Ureter (tissue), 1 donor: Measurements from ENCODE around the gene VWA7. TPM values are rescaled to one million over a fixed set of nuclear protein-coding genes. Genes with fewer than 3 reads are reported as not detected.
"Not testable (repeated sequence)": the region's sequence is repeated elsewhere in the genome, so short reads cannot be mapped to it uniquely, and the experiment has no call there.

ENCODE experiments used
- DNase-seq: peaks from one replicate; pipeline ENCODE4 v3.0.0-alpha.2; 2020; ENCODE audit warnings: low spot score
- total RNA-seq: library from RNA; stranded (reverse); gene quantifications from one replicate; pipeline ENCODE4 v1.2.4, GENCODE V29; 2023
- donor health status: DM: yes; HTN: yes; CAD: no.

The VWA7 gene, protein sequence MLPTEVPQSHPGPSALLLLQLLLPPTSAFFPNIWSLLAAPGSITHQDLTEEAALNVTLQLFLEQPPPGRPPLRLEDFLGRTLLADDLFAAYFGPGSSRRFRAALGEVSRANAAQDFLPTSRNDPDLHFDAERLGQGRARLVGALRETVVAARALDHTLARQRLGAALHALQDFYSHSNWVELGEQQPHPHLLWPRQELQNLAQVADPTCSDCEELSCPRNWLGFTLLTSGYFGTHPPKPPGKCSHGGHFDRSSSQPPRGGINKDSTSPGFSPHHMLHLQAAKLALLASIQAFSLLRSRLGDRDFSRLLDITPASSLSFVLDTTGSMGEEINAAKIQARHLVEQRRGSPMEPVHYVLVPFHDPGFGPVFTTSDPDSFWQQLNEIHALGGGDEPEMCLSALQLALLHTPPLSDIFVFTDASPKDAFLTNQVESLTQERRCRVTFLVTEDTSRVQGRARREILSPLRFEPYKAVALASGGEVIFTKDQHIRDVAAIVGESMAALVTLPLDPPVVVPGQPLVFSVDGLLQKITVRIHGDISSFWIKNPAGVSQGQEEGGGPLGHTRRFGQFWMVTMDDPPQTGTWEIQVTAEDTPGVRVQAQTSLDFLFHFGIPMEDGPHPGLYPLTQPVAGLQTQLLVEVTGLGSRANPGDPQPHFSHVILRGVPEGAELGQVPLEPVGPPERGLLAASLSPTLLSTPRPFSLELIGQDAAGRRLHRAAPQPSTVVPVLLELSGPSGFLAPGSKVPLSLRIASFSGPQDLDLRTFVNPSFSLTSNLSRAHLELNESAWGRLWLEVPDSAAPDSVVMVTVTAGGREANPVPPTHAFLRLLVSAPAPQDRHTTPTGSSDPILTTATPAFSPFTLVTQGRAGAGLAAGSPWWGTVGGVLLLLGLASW
- 5.5 TPM for total RNA-seq

DNA sequence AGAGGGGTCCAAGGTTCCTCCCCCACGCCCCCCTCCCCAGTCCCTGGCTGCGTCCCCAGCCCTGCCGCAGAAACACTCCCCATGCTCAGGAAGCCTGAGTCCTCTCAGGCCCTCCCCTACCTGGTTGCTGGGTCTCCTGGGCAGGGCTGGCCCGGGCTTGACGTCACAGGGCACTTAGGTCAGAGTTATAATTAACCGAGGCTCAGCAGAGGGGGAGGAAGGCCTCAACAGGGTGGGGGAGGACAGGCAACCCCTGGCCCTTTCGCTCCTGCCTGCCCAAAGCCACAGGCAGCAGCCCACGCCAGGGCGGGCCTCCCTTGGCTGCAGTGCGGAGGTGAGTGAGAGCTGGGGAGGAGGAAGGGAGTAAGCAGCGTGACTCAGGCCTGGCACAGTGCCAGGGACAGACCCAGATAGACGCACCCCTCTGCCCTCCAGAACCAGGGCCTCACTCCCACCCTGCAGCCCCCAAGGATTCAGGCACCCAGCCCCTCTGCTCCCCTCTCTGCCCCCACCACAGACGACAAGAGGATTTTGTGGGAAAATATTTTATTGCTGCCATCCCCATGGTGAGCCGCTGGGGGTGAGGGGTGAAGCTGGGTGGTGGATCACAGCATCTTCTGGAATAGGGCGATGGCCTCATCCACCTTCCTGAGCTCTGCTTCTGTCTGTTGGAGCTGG lies at the start of gene VWA7:
Gene VWA7 (minus strand): TSS at position 340 of the 678 bp plus-strand sequence. CDS start 549 bp downstream, outside the sequence.
- peak; percentile 67 for DNase-seq

DNA sequence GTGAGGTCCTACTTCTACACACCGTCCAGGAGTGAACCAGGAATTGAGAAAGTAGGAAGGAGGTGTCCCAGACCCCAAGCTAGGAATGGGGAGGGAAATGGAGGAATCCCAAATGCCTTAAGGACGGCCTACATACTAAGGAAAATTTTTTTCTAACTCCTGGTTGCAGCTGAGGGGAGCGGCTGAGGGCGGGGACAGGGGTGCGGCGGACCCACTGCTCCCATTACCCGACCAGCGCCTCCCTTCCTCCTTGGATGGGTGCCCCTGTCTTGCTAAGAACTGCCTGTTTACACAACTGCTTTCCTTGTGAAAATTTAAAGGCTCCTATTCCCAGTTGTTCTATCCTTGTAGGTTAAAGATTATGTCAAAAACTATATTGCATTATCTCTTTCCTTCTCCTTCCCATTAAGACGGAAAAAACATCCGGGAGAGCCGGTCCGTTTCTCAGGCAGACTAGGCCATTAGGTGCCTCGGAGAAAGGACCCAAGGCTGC lies 49.7 kb upstream of the VWA7 start:
- DNase-seq: peak; percentile 90

DNA sequence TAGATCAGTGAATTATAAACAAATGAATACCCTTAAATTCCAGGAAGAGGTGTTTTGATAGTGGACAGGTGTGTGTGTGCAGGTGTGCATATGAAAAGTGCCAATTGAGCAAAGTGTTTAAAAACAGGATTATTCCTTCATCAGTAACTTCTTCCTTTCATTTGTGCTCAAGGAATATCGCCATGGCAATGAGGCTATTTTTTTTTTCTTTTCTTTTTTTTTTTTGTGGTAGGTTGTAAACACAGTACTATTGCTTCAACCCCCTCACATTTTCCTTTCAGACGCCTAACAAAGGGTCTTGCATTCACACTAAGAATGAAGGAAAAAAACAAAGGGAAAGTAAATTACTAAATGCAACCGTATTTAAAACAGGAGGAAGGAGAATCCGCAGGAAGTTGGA lies 48.4 kb upstream of the VWA7 start:
- no peak for DNase-seq

DNA sequence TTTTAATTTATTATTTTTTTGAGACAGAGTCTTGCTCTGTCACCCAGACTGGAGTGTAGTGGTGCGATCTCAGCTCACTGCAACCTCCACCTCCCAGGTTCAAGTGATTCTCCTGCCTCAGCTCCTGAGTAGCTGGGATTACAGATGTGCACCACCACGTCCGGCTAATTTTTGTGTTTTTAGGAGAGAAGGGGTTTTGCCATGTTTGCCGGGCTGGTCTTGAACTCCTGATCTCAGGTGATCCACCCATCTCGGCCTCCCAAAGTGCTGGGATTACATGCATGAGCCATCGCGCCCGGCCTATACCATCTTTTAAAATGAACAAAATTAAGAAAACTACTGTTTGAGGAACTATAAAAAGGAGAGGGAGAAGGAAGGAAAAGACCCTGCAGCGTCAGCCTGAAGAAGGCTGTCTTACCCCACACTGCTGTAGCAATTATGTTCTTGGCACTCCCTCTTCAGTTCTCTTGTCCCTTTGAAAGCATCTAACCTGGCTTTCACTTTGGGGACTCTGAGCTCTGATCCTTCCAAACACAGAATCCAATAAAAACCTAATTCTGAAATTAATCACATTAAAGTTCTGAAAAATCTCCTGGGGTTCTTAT lies 46.6 kb upstream of the VWA7 start:
- DNase-seq: not testable (repeated sequence)

DNA sequence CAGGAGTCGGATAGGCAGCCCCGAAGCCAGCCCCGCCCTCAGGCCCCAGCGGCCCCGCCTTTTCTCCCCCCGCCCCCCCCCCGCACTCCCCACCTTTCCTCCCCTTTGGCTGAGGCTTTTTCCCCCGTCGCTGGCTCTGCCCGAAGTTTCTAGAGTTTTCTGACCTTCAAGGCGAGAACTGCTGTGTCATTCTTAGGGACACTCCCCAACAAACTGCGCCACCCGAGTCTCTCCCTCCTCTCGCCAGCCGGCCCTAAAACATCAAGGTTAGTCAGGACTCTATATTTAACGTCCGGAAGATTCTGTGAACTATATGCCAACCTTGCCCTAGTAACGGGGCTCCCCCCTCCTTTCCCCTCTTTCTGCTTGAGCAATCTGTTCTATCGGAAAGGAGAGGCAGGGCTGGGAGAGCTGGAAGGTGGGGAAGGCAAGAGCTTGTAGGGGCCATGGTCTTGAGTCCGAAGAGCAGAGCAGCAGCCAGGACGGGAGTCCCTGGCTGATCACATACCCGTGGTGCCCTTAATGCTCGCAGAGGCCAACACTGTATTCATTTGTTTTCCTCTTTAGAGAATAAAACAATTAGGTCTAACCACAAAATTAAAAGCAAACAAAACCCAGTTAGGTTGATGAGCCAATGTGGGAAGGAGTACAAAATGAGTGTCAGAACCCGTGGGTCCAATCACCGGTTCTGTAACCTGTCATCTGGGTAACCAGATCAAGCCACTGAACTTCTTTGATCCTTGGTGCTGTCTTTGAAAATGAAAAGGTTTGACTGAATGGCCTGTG lies 45.1 kb upstream of the VWA7 start:
- DNase-seq: peak; percentile 92

DNA sequence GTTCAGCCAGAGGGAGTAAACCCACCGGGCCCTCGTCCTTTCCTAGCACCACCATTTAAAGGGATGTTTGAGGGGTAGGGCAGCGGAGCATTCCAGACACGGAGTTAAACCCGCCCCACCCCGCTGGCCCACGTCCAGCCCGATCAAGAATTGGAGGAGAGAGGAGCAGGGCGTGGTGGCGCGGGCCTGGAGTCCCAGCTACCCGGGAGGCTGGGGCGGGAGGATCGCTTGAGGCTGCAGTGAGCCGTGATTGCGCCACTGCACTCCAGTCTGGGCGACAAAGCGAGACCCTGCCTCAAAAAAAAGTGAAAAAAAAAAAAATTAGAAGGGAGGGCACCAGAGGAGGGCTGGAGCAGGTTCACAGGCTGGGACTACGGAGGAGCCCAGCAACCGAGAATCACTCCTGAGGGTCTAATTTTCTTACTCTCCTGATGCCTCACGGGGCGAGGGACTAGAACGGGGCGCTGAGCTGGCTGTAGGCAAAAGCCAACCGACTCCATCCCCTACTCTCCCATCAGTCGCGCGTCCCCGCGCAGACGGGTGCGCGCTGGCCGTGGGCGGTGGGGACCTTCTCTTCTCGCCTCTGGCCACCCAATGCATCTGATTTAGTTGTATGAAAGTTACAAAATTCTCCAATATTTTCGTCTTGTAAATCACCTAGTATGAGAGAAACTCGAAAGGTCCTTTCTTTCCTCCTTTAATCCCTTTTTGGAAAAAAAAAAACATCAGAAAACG lies 44.3 kb upstream of the VWA7 start:
- peak; percentile 79 for DNase-seq

DNA sequence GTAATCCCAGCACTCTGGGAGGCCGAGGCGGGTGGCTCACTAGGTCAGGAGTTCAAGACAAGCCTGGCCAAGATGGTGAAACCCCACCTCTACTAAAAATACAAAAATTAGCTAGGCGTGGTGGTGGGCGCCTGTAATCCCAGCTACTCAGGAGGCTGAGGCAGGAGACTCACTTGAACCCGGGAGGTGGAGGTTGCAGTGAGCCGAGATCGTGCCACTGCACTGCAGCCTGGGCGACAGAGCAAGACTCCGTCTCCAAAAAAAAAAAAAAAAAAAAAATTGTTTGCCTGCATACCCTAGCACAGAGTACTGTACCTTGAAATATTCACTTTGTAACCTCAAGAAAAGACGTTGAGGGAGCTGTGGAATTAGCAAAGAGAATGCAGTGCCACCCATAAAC lies 43.3 kb upstream of the VWA7 start:
- DNase-seq: not testable (repeated sequence)

DNA sequence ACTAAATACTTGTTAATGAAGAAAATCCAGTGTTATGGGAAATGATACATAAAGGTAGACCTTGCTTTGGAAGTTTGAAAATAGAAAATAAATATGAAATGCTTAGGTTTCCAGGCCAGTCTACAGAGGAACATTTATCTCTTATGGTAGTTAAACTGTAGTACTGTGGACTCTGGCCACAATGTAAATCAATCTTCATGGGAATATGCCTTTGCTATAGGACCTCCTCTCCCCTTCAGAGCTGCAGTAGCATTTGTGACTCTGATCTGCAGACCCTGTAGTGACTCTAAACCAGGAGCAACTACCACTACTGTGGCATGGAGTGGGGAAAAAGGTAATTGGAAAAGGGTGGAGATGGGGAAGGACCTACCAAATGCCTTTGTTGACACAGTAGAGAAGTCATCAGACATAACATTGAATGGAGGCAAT lies 42.8 kb upstream of the VWA7 start:
- DNase-seq: no peak

DNA sequence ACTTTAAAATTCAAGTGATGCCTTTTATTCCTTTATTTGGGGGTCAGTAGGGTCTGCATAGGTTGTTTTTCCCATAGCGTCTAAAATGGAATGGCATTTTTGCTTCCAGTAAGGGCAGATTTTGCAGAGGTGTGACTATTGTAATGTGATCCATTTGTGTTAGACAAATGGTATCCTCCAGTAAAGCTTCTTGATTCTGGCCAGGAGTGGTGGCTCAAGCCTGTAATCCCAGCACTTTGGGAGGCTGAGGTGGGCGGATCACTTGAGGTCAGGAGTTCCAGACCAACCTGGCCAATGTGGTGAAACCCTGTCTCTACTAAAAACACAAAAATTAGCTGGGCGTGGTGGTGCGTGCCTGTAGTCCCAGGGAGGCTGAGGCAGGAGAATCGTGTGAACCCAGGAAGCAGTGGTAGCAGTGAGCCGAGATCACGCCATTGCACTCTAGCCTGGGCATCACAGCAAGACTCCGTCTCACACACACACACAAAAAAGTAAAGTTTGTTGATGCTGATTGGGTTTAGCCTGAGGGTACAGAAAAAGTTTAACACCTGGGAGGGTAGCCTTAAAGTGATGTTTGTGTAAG lies 40.9 kb upstream of the VWA7 start:
- DNase-seq: not testable (repeated sequence)

DNA sequence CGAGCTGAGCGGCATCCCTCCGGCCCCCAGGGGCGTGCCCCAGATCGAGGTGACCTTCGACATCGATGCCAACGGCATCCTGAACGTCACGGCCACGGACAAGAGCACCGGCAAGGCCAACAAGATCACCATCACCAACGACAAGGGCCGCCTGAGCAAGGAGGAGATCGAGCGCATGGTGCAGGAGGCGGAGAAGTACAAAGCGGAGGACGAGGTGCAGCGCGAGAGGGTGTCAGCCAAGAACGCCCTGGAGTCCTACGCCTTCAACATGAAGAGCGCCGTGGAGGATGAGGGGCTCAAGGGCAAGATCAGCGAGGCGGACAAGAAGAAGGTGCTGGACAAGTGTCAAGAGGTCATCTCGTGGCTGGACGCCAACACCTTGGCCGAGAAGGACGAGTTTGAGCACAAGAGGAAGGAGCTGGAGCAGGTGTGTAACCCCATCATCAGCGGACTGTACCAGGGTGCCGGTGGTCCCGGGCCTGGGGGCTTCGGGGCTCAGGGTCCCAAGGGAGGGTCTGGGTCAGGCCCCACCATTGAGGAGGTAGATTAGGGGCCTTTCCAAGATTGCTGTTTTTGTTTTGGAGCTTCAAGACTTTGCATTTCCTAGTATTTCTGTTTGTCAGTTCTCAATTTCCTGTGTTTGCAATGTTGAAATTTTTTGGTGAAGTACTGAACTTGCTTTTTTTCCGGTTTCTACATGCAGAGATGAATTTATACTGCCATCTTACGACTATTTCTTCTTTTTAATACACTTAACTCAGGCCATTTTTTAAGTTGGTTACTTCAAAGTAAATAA lies 40.2 kb upstream of the VWA7 start:
- not testable (repeated sequence) for DNase-seq

DNA sequence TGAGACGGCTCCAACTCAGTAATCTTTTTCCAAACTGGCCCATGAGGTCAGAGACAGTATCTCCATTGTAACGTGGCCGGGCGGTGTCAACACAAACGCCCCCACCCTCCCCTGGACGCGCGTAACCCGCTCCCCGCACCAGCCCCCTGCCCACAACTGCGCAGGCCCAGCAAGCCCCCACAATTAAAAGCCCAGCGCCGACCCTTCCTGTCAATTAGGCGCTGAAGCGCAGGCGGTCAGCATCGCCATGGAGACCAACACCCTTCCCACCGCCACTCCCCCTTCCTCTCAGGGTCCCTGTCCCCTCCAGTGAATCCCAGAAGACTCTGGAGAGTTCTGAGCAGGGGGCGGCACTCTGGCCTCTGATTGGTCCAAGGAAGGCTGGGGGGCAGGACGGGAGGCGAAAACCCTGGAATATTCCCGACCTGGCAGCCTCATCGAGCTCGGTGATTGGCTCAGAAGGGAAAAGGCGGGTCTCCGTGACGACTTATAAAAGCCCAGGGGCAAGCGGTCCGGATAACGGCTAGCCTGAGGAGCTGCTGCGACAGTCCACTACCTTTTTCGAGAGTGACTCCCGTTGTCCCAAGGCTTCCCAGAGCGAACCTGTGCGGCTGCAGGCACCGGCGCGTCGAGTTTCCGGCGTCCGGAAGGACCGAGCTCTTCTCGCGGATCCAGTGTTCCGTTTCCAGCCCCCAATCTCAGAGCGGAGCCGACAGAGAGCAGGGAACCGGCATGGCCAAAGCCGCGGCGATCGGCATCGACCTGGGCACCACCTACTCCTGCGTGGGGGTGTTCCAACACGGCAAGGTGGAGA lies 38.1 kb upstream of the VWA7 start, which contains the start of the genes HSPA1A and HSPA1L:
Gene HSPA1A (plus strand): TSS at position 519 of the 814 bp plus-strand sequence. CDS start 214 bp downstream, at position 733.
Gene HSPA1L (minus strand): TSS at position 259 of the 814 bp plus-strand sequence. CDS start 3,311 bp downstream, outside the sequence.
- DNase-seq: peak; percentile 96

DNA sequence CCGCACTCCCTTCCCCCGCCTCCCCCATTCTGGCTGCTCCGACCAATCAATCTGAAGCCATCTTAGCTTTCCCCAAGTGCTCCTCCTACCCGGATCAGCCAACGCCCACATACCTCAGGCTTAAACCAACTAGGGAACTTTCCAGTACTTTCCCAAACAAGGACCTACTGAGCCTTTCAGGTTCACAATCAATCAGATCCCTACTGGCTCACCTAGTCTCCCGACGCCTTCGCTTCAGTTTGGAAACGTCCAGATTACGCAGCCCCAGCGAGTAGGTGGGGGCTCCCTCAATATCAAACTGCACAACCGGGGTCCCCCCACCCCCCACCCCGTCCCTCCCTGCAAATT lies 37.5 kb upstream of the VWA7 start:
- peak; percentile 97 for DNase-seq

DNA sequence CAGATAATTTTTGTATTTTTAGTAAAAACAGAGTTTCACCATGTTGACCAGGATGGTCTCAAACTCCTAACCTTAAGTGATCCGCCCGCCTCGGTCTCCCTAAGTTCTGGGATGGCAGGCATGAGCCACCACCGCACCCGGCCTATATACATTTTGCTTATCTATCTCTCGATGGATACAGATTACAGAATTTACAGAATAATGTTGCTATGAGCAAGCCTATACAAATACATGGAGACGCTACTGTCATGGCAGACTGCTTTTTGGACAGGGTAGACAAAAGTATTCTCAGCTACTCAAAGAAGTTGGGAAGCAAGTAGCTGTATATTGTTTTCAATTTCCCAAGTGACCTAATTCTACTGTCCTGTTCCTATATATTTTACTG lies 36.3 kb upstream of the VWA7 start:
- DNase-seq: no peak

DNA sequence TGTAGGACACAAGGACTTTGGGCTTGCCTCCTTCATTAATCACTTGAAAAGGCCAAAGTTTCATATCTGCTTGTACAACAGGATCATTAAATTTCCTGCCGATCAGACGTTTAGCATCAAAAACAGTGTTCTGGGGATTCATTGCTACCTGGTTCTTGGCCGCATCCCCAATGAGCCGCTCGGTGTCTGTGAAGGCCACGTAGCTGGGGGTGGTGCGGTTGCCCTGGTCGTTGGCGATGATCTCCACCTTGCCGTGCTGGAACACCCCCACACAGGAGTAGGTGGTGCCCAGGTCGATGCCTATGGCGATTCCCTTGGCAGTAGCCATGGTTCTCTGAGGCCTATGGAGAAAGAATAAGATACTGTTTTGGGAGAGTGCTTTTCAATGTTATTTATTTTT lies 34.5 kb upstream of the VWA7 start:
- DNase-seq: no peak

DNA sequence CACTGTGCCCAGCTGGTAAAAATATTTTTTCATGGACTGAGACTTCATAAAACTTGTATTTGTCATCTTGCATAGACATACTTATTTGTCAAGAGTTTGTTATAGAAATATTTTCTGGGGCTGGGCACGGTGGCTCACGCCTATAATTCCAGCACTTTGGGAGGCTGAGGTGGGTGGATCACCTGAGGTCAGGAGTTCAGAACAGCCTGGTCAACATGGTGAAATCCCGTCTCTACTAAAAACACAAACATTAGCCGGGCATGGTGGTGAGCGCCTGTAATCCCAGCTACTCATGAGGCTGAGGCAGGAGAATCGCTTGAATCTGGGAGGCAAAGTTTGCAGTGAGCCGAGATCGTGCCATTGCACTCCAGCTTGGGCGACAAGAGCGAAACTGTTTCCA lies 31.5 kb upstream of the VWA7 start:
- DNase-seq: not testable (repeated sequence)

DNA sequence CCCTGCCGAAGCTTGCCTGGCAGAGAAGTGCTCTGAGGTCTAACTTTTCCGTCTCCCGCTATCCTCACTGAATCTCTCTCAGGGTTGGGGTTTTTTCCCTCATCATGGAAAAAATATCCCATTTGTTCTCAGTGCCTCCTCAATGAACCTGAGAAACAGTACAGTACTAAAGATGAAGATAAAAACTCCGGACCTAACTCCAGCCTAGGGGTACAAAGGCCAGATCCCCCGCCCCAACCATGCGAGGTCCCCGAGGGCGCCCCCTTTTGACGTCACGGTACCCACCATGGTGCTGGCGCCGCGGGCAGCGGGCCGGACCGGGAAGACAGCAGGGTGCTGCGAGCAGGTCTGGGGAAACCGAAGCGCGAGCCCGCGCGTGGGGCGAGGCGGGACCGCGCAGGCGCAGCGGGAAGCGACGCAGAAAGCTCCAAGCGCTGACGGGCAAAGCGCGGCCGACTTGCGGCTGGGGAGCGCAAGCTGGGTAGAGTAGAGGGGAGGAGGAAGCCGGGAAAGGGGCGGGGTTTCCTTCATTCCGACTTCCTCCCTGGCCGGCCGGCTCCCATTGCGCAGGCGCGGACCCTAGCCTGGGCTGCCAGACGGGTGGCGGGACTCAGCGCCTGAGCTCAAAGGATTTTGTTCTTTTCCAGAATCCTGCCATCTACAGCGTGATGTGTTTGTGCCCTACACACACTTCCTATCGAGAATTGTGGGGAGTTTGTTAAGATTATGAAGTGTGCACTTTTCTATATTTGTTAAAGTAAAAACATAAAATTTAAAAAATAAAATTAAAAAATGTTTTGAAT lies 29.5 kb upstream of the VWA7 start, which contains the start of gene LSM2:
Gene LSM2 (minus strand): TSS at position 497 of the 803 bp plus-strand sequence. CDS start 209 bp downstream, at position 288.
- peak; percentile 97 for DNase-seq
